ENCODE measurements around the gene CCM2L.
"Not testable (repeated sequence)": the region's sequence is repeated elsewhere in the genome, so short reads cannot be mapped to it uniquely, and the experiment has no call there.

Gene CCM2L

GRCh38 chr20:32031007-32031958, 21.0 kb downstream of the CCM2L start:
- DNase-seq, result peak; percentile 65 to 76

DNA sequence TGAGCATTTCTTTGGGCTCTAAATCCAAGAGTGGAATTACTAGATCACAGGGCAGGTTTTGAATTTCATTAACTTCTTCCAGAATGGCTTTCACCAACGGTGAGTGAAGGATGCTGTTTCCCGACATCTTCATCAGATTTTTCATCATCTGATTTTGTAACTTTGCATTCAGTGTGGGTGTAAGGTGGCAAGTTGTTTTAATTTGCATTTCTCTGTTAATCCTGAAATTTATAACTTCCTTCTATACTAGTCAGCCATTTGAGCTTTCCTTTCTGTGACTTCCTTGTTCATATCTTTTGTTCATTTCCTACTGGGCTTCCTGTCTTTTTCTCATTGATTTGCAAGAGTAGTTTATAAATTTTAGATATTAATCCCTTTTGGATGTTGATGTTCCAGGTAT, 23.1 kb downstream of the CCM2L start:
- DNase-seq, result no peak

DNA sequence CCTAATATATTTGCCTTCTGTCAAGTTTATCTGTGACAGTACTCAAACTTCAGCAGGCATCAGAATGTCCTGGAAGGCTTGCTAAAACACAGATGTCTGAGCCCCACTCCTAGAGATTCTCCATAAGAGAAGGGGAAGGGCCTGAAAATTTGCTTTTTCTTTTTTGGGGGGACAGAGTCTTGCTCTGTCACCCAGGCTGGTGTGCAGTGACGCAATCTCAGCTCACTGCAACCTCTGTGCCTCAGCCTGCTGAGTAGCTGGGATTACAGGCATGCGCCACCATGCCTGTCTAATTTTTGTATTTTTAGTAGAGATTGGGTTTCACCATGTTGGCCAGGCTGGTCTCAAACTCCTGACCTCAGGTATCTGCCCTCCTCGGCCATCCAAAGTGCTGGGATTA, 23.5 kb downstream of the CCM2L start:
- DNase-seq, result not testable (repeated sequence)

GRCh38 chr20:32034581-32035425, 24.6 kb downstream of the CCM2L start:
- DNase-seq, result peak in 1 of 2 experiments; percentile 5

DNA sequence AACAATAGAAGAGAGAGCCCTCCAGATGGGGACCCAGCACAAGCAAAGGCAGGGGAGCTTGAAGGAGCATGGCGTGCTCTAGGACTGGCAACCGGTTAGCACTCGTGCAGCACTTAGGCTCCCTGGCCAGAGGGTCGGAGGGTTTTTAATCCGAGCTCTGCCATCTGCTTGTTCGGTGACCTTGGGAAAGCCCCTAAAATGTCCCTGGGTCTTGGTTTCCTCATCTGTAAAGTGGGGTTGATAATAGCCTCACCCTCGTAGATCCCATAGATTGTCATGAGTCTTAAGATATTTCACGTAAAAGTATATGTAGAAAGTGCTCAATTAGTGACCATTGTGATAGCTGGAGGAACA, 25.2 kb downstream of the CCM2L start:
- DNase-seq, result no peak

- no peak for DNase-seq
These were observed 26.0 kb downstream of the CCM2L start for GRCh38 chr20:32036252-32036651.

DNA sequence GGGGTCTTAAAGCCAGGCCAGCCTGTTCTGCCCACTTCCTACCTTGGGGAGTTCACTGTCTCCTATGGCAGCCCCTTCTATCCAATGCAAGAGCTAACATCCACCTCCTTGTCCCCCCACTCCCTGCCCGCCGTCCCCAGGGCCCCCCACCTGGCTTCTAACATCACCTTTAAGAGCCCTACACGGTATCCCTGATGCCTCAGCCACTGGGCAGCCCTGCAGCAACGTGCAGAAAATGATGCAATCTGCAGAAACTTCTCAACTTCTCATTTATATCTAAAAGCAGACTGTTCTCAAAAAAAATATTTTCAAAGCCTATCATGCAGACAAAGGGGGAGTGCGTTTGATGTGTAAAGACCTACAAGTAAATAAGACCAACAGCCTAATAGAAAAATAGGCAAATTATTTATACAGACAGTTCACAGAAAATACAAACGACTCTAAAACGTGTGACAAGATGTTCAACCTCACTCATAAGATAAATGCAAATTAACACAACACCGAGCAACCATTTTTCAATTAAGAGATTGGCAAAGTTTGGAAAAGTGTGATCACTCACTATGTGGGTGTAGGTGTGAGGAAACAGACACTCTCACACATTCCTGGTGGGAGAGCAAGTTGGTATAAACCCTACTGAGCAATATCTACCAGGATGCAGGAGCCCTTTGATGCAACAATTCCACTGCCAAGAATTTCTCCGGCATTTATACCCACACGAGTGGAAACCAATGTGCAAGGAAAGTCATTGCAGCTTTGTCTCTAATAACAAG, 26.7 kb downstream of the CCM2L start:
- no peak for DNase-seq

GRCh38 chr20:32037929-32038328, 27.7 kb downstream of the CCM2L start:
- no peak for DNase-seq

DNA sequence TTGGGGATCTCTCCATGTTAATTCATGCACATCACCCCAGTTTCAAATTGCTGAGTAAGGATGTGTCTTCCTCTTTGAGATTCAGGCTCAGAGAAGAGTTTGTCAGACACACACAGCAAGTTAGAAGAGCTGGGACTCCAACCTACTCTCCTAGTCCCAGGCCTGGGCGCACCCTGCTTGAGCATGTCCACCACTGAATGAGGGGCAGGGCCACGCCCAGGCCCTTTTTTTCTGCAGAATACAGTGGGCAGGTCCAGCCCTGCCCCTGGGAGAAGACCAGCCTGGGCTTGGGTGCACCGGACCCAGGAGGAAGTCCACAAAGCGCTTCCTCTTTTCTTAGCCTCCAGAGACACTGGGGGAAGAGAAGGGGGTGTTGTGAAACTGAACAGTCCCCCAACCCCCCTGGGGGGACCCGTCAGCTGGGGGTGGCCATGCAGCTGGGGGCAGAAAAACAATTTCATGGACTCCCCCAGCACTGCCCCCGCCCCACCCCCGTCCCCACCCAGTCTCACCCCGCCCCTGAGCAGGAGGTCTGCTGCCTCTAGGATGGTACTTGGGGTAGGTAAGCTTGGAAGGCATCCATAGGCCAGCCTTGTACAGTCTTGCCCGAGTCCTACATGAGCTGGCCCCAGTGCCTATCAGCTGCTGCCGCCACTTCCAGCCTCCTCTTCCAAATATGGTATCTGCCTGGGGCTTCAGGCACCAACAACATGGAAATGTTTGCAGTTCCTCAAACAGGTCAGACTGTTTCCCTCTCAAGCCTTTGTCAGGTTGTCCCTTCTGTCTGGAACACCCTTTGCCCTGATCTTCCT, 30.1 kb downstream of the CCM2L start:
- no peak for DNase-seq

- no peak for DNase-seq
These were observed 35.8 kb downstream of the CCM2L start for GRCh38 chr20:32045999-32046398.

DNA sequence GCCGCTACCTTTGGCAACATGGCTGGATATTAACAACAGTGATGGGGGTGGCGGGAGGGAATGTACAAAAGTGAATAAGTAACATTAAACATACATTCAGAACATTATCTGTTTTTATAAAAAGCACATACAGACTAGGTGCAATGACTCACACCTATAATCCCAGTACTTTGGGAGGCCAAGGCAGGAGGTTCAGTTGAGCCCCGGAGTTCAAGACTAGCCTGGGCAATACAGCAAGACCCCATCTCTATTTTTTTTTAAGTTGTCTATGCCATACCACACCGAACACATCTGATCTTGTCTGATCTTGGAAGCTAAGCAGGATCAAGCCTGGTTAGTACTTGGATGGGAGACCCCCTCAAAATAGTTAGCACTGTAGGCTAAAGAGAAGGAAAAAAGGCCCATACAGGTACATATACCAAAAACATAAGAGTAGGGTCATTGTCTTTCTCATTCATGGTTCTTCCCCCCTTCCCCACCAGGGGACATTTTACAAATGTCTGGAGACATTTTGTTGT, 40.1 kb downstream of the CCM2L start:
- DNase-seq, result no peak

GRCh38 chr20:32050851-32051556, 40.8 kb downstream of the CCM2L start:
- no peak for DNase-seq

GRCh38 chr20:32051720-32052089, 41.5 kb downstream of the CCM2L start:
- DNase-seq, result no peak

DNA sequence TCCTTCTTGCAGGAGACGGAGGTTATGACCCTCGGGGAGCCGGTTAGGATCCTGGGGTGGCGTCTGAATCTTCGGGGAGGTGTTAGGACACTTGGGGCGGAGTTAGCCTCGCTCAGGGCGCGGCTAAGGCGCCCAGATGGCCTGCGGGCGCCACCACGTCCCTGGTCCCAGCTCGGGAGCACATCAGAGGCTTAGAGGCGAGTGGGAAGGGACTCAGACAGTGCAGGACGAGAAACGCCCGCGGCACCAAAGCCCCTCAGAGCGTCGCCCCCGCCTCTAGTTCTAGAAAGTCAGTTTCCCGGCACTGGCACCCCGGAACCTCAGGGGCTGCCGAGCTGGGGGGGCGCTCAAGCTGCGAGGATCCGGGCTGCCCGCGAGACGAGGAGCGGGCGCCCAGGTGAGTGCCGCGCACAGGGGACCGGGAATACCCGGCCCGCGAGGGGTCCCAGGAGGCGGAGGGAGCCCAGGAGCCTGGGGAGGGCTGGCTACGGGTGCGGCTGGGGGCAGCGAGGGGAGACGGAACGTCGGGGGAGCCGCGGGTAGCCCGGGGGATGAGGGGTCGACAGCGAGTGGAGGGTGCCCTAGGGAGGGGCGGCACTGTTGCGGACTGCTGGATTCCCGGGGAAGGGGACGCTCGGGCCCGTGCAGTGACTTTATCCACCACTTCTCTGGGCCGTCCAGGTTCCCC, 42.0 kb downstream of the CCM2L start, which contains the start of gene HCK:
HCK (plus strand) TSS at position 153 of the 688 bp plus-strand sequence.
- DNase-seq, result no peak

DNA sequence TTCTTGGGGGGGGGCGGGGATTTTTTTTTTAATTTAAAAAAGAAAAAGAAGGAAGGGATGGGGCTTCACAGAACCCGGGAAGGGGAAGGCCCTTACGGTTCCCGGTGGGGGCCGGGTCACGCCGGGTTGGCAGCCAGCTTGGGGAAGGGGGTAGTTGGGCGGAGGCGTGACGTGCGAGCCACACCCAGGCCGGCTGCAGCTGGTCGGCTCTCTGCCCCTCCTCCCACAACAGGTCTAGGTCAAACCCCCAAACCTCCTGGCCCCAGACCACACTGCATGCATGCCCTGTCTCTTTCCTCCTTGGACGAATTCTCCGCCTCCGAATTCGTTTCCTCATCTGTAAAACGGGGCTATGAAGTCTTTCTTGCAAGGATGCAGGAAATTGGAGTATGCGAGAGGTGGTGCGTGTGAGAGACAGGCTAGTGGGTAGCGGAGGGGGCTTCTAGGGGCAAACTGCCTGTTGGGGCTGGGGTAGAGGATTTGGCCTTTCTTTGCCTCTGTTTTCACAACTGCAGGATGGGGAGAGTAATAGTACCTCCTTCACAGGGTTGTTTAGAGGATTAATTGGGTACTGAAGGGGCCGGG, 42.6 kb downstream of the CCM2L start:
- DNase-seq, result no peak

GRCh38 chr20:32053648-32054047, 43.4 kb downstream of the CCM2L start:
- DNase-seq, result no peak

- no peak for DNase-seq
These were observed 46.7 kb downstream of the CCM2L start for GRCh38 chr20:32056708-32057483.

DNA sequence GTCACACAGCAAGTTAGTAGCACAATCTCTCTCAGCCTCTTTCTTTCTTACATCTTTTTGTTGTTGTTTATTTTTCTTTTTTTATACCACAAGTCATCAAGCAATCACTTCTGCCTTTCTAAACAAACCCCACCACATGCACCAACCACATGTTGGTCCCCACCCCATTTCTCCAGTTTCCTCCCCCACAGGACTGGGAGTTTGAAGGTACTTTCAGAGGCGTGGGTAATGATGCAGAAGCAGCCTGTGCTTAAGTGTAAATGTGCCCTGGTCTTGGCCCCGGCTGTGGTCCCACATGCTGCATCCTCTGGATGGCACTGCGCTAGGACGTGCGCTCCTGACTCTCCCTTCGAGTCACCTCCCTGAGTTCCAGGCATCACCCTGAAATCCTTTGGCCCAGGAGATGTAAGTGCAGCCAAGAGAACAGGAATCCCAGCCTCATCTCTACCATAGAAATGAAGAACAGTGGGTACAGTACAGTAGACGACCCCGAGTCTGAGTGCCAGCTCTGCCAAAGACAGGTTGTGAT, 47.5 kb downstream of the CCM2L start:
- no peak for DNase-seq

- DNase-seq, result no peak
These were observed 49.0 kb downstream of the CCM2L start for GRCh38 chr20:32059189-32059588.

Measured in SHP77 (cell line).